Psoas muscle (tissue), 8 donors: Measurements from ENCODE around the gene ADAMTSL2. TPM values are rescaled to one million over a fixed set of nuclear protein-coding genes. Genes with fewer than 3 reads are reported as not detected.

ENCODE experiments used
- ATAC-seq, 4 donors: fragments of 200-7000 bp; cut with Tn5 transposase; one replicate each; pipeline ENCODE4 v1.9.1; 2020; ENCODE audit warnings: moderate library complexity in 3 of 4, mild to moderate bottlenecking in 2 of 4
- DNase-seq, 2 donors: peaks; one replicate each; pipeline ENCODE4 v3.0.0-alpha.2; 2020
- H3K27ac ChIP-seq: fragments of 200-600 bp; one replicate; pipeline ENCODE4 v1.8.0; 2022
- H3K27me3 ChIP-seq, 3 donors: fragments of 200-600 bp in 1 of 3; one replicate each; pipeline versions ENCODE4 v1.6.1 to v1.8.0; 2013 to 2022; ENCODE audit warnings: low read length in 2 of 3, mild to moderate bottlenecking in 2 of 3, moderate library complexity in 1 of 3; ENCODE audit not compliant: insufficient read depth in 3 of 3
- H3K36me3 ChIP-seq, 2 donors: fragments of 200-600 bp in 1 of 2; one replicate each; pipeline versions ENCODE4 v1.6.1 to v1.8.0; 2013 to 2022; ENCODE audit warnings: low read depth in 1 of 2, mild to moderate bottlenecking in 1 of 2, moderate library complexity in 1 of 2; ENCODE audit not compliant: insufficient read depth in 1 of 2
- H3K4me1 ChIP-seq: fragments of 200-600 bp; one replicate; pipeline ENCODE4 v1.8.0; 2022
- H3K4me3 ChIP-seq: fragments of 200-600 bp; one replicate; pipeline ENCODE4 v1.8.0; 2022; ENCODE audit warnings: mild to moderate bottlenecking
- H3K9me3 ChIP-seq: fragments of 200-600 bp; one replicate; pipeline ENCODE4 v1.8.0; 2022
- WGBS, 3 donors: extraction: QIAGEN DNeasy Blood & Tissue Kit; methylation state at CpG; one replicate each; pipeline versions ENCODE4 v1.1.6 to v1.1.7; 2013; 5-methylcytosine and 5-hydroxymethylcytosine counted together
- intact Hi-C, 2 donors: fragments of 100-400 bp; cut with DNase I; formaldehyde crosslinking; loops; one replicate each; pipeline versions ENCODE4 v1.11.0 to v1.14.2; 2022
- polyA plus RNA-seq, 3 donors: library from polyadenylated mRNA; stranded (reverse); fragments of 200-250 nt; gene quantifications; one replicate each; pipeline ENCODE4 v1.2.3, GENCODE V29; 2013
- total RNA-seq, 4 donors: library from RNA; stranded (reverse); fragmentation: NEBNext Ultra II Directional in 2 of 4; extraction: Animal tissue kit (Norgen Biotek cat#: 25700) in 2 of 4; gene quantifications; one replicate each; pipeline versions ENCODE4 v1.2.1 to v1.2.4, GENCODE V29; 2021 to 2023
- TF ChIP-seq, protein P1 (sequence below): fragments of 200-600 bp; IDR thresholded peaks from one replicate; pipeline ENCODE4 v1.8.0; 2022; ENCODE audit warnings: antibody characterized with exemption
- donor health status: healthy with polysubstance abuse.
- donor health status: DM: no; HTN: no; CAD: no; lungs with moderate emphysema.
- donor health status: Bipolar disorder and iron deficiency.
- donor health status: healthy.
- donor health status: DM: yes; HTN: yes; CAD: no.
- donor health status: DM: no; HTN: no; CAD: no.
- donor health status: DM: no; HTN: no; CAD: no.
- donor health status: DM: yes; HTN: yes; CAD: no.

Gene ADAMTSL2
- total and polyA plus RNA-seq, 7 donors, result 0.21 to 5.4 (median 0.71) TPM

DNA sequence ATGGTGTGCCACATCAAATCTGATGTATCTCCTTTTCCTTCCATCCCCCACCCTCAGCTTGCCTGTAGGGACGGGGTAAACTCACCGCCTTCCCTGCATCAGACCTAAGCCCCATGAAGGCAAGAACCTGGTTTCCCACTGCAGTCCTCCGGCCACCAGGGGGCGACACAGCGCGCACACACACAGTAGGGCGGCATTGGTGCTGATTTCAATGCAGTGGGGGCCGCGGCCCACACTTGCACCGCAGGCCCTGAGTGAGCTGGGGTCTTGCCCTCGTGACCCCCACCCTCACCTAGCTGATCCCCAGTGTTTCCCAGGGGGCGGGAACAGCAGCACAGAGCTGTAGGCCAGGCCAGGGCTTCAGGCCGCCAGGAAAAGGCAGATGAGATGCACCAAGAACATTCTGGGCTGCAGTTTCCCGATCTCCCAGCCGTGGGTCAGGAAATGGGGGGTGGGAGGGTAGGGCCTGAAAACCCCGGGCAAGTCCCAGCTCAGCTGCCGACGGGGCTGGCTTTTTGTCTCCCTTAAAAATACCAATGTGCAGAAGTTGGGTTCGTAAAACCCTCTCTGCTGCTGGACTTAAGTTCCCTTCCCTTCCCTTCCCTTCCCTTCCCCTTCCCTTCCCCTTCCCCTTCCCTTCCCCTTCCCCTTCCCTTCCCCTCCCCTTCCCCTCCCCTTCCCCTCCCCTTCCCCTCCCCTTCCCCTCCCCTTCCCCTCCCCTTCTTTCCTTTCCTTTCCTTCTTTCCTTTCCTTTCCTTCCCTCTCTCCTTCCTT lies 55.1 kb downstream of the ADAMTSL2 start:
- ATAC-seq (no peak), DNase-seq (no peak)
- Histone ChIP-seq H3K4me1 (peaks cover 3% of the 10 kb centered on the region), H3K27ac (no peak overlapping the region), H3K9me3 (no peaks in the 10 kb centered on the region), H3K36me3 (no peaks in the 10 kb centered on the region), H3K27me3 (peaks cover 0 to 54% (median 17%) of the 10 kb centered on the region in 3 donors), H3K4me3 (no peak overlapping the region)
- 48 to 56% (median 49%) methylated on average over 19 of the region's 19 CpGs for WGBS, 3 donors
- TF ChIP-seq, protein P1, sequence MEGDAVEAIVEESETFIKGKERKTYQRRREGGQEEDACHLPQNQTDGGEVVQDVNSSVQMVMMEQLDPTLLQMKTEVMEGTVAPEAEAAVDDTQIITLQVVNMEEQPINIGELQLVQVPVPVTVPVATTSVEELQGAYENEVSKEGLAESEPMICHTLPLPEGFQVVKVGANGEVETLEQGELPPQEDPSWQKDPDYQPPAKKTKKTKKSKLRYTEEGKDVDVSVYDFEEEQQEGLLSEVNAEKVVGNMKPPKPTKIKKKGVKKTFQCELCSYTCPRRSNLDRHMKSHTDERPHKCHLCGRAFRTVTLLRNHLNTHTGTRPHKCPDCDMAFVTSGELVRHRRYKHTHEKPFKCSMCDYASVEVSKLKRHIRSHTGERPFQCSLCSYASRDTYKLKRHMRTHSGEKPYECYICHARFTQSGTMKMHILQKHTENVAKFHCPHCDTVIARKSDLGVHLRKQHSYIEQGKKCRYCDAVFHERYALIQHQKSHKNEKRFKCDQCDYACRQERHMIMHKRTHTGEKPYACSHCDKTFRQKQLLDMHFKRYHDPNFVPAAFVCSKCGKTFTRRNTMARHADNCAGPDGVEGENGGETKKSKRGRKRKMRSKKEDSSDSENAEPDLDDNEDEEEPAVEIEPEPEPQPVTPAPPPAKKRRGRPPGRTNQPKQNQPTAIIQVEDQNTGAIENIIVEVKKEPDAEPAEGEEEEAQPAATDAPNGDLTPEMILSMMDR, result peak; percentile 16
- intact Hi-C loops, result loop anchor here in 1 of 2 donors (5.0 kb wide), 1 partner anchor 138 kb away; no protein-coding TSS in a partner anchor

DNA sequence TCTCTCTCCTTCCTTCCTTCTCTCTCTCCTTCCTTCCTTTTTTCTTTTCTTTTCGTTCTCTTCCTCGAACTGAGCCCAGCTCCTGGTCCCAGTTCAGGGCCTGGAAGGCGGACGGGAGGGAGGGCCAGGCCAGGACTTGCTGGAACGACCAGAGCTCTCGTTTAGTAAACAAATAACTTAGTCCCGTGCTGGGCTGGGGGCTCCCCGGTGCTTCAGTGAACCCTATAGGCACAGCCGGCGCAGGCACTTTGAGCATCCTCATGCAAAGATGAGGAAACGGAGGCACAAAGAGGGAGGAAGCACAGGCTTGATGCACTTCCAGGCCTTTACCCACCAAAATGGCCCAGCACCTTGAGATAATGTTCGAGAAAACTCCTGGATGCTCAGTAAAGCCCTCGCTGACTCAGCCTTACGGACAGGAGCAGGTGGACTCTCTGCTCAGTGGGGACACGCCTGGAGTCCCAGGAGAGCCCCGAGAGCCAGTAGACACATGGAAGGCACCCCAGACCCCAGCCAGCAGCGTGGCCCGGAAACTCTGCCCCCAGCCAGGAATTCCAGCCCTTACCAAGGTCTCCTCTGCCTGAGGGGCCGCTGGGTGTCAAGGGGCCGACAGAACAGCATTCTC lies 55.8 kb downstream of the ADAMTSL2 start:
- ATAC-seq (no peak), DNase-seq (no peak)
- H3K9me3 ChIP-seq, result no peaks in the 10 kb centered on the region
- intact Hi-C loops, result loop anchor here in 1 of 2 donors (5.0 kb wide), 1 partner anchor 137 kb away; no protein-coding TSS in a partner anchor
- no peak overlapping the region for H3K27ac ChIP-seq
- no peaks in the 10 kb centered on the region for H3K36me3 ChIP-seq
- H3K27me3 ChIP-seq, result peaks cover 0 to 47% (median 14%) of the 10 kb centered on the region in 3 donors
- no peaks in the 10 kb centered on the region for H3K4me1 ChIP-seq
- H3K4me3 ChIP-seq, result no peak overlapping the region
- WGBS, 3 donors, result 61 to 66% (median 61%) methylated on average over 19 to 20 of the region's 20 CpGs
- TF ChIP-seq, protein P1, result no peak

DNA sequence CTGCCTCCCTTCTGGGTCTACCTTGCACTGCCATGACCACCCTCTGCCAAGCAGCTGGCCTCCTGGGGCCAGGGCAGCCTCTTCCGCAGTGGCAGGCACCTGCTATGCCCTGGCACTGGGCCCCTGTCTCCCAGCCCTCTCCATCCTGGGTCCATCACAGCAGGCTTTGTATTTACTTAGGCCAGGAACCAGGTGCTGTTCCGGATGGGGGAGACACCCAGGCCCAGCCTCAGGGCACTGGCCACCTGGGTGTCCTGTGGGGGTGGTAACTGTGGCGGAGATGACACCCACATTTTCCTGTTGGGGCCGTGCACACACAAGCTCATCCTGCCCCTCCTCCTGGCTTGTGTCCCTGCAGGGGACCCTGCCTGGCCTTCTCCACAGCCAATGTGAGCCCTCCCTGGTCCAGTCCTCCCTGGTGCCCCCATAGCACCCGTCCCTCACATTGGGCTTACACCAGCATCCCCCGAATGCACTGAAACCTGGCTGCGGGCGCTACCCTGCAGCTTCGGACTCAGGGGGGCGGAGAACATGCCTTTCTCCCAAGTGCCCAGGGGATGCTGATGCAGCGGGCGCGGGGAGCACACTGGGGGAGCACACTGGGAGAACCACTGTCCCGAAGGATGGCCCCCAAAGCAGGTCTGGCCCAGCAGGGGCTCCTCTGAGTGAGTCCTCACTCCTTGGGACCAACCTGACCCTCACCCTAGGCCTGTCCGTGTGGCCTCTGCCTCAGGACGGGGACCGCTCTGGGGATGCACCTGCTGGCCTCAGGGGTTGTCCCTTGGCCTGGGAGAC lies 56.8 kb downstream of the ADAMTSL2 start:
- 83 to 86% (median 84%) methylated on average over 17 of the region's 17 CpGs for WGBS, 3 donors
- no peak for DNase-seq
- H3K4me1 ChIP-seq, result no peaks in the 10 kb centered on the region
- no peaks in the 10 kb centered on the region for H3K36me3 ChIP-seq
- H3K27ac ChIP-seq, result no peak overlapping the region
- intact Hi-C loops, result loop anchor here in 1 of 2 donors (5.0 kb wide), 1 partner anchor 136 kb away; no protein-coding TSS in a partner anchor
- no peak for ATAC-seq
- peaks cover 0 to 41% (median 6%) of the 10 kb centered on the region in 3 donors for H3K27me3 ChIP-seq
- no peak overlapping the region for H3K4me3 ChIP-seq
- TF ChIP-seq, protein P1, result no peak
- no peaks in the 10 kb centered on the region for H3K9me3 ChIP-seq

DNA sequence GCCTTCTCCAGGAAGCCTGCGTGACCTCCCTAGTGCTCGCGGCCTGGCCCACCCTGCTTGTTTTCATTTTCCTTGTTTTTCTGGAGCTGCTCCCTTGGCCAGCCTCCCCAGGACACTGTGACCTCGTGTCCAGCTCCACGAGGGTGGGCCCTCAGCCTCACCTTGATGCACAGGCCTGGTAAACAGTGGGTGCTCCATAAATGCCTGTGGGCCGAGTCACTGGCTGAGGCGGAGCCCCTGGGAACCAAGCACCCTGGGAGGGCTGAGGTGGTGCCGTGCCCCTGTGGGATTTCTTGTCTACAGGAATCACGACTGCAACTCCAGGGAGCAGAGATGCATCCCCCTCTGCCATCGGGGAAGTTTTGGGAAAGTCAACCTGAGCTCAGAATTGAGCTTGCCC lies 57.5 kb downstream of the ADAMTSL2 start:
- no peaks in the 10 kb centered on the region for H3K36me3 ChIP-seq
- no peak overlapping the region for H3K27ac ChIP-seq
- no peaks in the 10 kb centered on the region for H3K4me1 ChIP-seq
- intact Hi-C loops, result loop anchor here in 1 of 2 donors (5.0 kb wide), 1 partner anchor 135 kb away; no protein-coding TSS in a partner anchor
- peaks cover 0 to 34% (median 6%) of the 10 kb centered on the region in 3 donors for H3K27me3 ChIP-seq
- peaks cover 2% of the 10 kb centered on the region for H3K9me3 ChIP-seq
- ATAC-seq, result no peak
- TF ChIP-seq, protein P1, result no peak
- 62 to 71% (median 62%) methylated on average over 10 of the region's 10 CpGs for WGBS, 3 donors
- DNase-seq, result no peak
- H3K4me3 ChIP-seq, result no peak overlapping the region
